ENCODE measurements around the gene DRC3.
"Not testable (repeated sequence)": the region's sequence is repeated elsewhere in the genome, so short reads cannot be mapped to it uniquely, and the experiment has no call there.

The DRC3 gene

DNA sequence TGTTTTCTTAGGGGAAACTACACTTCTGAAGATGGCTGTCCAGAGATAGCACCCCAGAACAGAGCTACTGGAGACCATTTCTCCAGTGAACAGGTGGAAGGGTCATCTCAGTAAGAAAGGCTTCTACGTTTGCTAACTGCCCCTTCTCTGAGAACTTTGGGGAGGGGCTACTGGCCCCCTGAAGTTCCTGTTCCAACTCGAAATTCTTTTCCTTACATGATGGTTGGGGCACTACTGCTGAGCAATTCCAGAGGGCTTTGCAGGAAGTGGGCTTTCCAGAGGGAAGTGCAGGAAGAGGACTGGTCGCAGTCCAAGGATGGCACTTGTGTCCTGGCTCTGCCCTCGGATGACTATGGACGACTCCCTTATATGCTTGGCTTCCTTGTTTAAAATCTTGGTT is 31.6 kb upstream of the DRC3 start:
- FAIRE-seq: no peak

DNA sequence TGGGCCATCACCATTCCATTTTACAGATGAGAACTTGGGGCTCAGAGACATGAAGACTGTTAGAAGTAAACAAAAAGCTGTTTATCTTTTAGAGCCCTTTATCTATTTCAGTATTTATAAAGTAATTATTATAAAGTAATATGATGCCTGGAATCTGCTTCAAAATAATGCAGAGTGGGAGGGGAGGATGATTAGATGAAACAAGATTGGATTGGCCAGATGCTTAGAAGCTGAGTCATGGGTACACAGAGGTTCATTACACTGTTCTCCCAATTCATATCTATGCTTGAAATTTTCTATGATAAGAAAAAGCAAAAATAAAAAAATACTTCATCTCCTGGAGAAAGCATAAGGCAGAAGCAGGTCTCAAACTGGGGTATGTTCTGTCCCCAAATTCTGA is 29.8 kb upstream of the DRC3 start:
- FAIRE-seq: no peak

DNA sequence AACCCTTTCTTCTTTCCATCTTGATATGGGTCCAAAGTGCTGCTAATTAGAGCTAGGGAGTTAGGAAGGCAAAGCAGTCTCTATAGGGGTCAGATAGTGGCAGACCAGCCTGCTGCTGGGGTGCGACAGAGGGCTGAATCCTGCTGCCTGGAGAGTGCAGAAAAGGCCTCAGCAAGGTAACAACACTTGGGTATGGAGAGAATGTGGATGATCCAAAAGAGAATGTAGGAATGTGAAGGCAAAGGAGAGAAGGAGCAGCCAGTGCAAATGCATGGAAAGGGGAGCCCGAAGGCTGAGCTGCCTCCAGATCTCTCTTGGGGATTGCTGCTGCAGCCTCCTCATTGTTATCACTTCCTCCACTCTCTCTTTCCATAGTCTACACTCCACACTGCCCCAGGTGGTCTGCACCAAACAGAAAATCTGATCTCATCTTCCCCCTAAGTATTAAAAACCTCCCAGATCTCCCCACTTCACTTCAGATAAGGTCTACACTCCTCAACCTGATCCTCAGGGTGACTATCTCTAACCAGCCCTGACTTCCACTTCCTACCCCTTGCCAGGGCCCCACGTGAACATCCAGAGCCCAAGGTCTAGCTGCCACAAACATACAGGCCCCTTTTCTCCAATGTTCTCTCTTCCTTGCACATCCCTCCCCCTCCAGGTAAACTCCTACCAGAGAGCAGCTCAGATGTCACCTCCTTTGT is 29.2 kb upstream of the DRC3 start:
- no peak for FAIRE-seq

DNA sequence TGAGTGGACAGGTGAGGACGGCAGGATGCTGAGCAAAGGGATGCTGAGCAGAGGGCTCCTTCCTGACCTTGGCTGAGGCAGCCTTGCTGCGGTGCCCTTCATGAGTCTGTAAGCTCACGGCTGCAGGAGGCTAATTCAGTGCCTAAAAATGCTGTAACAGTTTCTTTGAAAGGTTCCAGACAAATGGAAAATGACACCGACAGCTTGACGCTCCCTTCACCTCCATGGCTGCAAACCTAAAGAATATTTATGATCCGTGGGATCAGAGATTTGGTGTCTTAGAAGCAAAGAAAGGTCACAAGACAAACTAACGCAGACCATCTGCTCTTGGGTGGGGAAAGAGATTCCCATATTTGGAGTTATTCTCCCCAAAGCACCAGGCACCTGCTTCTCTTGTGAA is 28.4 kb upstream of the DRC3 start:
- no peak for FAIRE-seq

DNA sequence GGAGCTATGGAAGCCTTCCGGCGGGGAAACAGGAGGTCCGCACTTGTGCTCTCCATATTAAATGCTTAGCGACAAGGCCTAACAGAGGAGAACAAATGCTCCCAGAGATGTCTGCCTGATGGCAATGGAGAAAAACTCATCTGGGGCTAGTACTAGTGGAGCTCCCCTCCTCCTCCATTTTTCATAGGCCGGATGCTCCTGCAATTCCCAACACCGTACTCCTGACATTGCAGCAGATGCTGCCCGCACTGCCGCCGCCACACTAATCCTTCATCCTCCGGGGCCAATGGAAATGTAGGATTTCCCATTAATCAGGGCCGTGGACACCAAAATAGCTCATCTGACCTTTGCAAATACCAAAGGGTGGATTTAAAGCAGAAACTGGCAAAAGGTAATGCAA is 27.9 kb upstream of the DRC3 start:
- no peak for FAIRE-seq

DNA sequence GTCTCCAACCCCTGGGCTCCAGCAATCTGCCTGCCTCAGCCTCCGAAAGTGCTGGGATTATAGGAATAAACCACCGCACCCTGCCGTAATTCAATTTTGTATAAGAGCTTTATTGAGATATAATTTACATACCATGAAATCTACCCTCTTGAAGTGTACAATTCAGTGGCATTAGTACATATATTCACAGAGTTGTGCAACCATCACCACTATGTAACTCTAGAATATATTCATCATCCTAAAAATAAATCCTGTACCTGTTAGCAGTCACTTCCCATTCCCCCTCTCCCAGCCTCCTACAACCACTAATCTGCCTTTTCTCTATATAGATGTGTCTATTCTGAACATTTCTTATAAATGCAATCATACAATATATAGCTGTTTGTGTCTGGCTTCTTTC is 26.6 kb upstream of the DRC3 start:
- FAIRE-seq: no peak

DNA sequence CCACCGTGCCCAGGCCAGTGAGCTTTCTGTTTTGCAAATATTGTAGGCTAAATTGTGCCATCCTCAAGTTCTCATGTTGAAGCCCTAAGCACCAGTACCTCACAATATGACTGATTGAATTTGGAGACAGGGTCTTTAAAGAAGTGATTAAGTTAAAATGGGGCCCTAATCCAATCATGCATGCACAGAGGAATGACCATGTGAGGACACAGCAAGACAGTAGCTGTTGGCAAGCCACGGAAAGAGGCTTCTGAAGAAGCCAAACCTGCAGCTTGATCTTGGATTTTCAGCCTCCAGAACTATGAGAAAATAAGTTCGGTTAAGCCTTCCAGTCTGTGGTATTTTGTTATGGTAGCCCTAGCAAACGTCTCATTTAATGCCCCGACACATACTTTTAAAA is 25.4 kb upstream of the DRC3 start:
- no peak for FAIRE-seq

DNA sequence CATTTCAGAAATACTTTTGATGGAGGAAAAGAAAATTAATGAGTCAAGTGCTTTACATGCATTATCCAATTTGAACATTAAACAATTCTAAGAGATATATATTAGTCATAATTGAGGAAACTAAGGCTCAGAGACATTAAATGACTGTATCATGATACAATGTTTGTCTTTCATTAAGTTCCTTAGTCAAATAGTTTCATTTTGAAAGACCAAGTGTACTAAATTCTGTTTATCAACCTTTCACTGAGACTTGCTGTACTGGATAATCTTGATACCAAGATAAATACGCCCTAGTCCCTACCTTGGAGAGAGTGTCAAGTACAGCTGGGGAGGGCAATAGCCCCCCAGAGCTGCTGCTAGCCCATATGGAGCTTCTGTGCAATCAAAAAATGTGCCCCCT is 24.7 kb upstream of the DRC3 start:
- no peak for FAIRE-seq

DNA sequence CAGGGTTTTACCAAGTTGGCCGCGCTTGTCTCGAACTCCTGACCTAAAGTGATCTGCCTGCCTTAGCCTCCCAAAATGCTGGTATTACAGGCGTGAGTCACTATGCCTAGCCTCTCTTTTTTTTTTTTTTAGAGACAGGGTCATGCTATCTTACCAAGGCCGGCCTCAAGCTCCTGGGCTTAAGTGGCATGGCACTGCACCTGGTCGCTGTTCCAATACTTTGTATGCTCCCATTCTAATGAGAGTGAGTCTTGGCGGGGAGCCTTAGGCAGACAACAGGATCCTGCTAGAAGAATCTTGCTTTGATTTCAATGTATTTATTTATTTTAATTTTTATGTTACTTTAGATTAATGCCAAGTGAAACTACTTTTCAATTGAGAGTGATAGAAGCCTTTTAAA is 22.3 kb upstream of the DRC3 start:
- FAIRE-seq: no peak

DNA sequence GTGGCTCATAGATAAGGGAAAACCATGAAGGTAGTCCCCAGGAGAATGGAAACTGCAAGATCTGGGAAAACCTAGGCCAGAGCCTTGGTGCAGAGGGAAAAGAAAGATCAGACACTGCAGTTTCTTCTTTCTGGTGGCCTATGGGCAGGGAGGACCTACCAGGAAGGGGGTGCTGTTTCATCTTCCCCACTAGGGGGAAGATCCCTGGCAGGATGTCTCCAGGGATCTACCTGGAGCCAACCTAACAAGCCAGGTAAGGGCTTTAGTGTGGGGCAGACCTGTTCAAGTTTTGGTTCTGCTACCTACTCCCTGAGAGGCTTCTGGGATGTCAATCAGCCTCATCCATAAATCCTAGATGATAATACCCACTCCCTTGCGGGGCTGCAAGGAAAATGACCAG is 21.9 kb upstream of the DRC3 start:
- no peak for FAIRE-seq

DNA sequence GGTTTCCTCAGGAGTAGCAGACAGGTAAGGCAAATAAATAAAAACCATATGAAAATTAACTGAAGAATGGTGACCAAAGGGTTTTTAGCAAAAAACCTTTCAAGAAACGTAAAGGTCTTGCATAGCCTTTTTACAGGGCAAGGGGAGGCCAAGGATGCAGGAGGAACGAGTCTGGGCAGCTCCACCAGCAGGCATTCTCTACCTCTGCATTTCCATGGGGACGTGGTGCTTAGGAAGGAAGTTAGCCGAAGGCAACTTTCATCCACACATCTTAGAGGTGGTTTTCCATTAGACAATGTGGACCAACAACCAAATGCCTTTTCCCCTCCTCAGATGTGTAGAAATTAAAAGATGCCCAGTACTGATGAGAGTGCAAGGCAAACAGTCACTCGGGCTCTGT is 21.1 kb upstream of the DRC3 start:
- FAIRE-seq: no peak

DNA sequence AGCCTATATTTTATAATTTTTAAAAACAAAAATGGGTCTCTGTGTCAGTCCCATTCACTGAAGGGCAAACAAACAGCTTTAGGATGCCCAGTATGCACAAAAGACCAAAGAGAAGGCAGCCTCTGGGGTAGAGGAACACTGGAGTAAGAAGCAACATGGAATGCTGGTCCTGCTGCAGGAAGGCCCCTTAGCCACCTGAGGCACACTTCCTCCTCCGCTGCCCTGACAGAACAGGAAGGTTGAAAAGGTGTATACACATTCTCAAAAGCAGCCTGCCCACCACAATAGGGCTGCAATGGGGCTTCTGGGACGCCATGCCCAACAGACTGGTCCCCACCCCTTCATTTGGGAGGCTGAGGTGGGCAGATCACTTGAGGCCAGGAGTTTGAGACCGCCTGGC is 20.0 kb upstream of the DRC3 start:
- FAIRE-seq: no peak

DNA sequence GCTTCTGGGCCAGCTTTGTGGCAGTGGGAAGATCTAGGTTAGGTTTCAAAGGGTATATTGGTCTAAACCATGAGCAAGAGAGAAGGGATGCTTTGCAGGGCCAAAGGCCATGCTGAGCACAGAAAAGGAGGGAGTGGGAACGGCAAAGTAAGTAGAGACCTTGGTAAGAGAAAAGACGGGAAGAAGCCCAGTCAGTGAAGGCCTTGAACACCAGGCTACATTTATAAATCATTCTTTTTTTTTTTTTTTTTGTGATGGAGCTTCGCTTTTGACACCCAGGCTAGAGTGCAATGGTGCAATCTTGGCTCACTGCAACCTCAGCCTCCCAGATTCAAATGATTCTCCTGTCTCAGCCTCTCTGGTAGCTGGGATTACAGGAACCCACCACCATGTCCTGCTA is 18.6 kb upstream of the DRC3 start:
- no peak for FAIRE-seq

DNA sequence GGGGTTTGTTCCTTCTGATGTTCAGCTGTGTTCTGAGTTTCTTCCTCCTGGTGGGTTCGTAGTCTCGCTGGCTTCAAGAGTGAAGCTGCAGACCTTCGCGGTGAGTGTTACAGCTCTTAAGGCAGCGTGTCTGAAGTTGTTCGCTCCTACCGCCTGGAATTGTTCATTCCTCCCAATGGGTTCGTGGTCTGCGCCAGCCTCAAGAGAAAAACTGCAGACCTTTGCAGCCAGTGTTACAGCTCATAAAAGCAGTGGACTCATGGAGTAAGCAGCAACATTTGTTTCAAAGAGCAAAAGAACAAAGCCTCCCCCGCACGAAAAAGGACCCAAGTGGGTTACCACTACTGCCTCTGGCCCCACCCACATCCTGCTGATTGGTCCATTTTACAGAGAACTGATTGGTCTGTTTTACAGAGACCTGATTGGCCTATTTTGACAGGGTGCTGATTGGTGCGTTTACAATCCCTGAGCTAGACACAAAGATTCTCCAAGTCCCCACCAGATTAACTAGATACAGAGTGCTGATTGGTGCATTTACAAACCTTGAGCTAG is 16.8 kb upstream of the DRC3 start:
- FAIRE-seq: not testable (repeated sequence)

DNA sequence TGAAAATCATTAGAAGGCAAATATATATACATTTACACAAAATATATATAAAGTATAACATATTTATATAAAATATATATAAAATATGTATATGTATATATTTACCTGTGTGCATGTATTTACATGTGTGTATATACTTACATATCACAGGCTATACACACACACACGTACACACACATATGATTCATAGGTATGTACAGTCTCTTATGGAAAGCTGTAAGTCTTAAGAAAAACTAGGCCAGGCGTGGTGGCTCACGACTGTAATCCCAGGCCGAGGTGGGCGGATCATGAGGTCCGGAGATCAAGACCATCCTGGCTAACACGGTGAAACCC is 15.1 kb upstream of the DRC3 start:
- no peak for FAIRE-seq

DNA sequence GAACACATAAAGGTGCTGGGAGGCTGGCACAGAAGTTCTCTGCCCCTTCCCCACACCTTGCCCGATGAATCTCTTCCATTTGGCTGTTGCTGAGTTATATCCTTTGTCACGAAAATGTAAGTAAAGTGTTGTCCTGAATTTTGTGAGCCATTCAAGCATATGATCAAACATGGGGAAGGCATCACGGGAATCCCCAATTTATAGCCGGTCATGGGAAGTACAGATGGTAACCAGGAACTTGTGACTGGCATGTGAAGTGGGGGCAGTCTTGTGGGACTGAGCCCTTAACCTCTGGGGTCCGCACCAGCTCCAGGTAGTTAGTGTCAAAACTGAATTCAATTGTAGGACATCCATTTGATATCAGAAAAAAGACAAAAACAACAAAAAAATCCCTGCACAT is 13.7 kb upstream of the DRC3 start:
- no peak for FAIRE-seq

DNA sequence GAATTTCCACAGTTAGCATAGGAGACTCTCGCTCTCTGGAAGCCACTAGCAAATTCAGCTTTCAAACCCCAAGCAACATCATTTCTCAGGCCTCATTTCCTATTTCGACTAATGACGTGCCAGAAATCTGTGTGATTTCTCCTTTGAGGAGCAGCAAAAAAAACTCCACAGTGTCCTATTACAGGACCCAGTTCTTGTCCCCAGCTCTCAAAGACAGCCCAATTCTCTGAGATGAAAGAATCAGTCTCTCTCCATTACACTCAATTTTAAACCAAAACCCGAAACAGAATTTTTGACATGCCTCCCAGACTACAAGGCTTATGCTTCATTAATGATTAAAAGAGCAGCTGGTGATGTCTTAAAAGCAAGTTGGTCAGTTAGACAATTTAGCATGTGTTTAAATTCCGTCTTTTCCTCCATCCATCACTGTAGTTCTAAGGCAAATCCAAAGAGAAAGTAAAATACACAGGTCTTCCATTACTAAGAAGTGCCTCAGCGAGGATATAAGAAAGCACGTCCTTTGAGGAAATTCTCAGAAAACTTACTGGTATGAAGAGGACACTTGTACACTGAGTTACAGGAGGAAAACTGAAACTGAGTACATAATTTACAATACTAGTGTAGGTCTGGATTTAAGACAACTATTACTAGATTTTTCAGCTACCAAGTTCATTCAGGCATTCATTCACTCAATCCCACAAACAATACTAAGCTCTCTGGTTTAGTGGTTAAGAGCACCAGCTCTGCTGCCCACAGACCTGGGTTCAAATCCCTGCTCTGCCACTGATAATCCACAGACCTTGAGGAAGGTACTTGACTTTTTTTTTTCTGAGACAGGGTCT is 12.9 kb upstream of the DRC3 start:
- FAIRE-seq: peak; percentile 78

DNA sequence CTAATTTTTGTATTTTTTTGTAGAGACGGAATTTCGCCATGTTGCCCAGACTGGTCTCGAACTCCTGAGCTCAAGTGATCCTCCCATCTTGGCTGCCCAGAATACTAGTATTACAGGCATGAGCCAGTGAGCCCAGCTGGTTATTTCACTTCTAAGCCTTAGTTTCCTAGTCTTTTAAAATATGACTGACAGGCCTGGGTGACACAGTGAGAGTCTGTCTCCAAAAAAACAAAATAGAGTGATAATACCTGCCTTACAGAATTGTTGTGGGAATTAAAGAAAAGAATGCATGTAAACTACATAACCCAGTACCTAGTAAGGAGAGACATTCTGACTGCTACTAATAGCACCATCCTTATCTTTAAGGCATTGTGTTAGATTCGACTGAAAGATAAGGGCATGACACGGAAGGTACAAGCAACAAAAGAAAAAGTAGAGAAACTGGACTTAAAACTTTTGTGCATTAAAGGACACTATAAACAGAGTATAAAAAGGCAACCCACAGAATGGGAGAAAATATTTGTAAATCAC is 12.1 kb upstream of the DRC3 start:
- no peak for FAIRE-seq

DNA sequence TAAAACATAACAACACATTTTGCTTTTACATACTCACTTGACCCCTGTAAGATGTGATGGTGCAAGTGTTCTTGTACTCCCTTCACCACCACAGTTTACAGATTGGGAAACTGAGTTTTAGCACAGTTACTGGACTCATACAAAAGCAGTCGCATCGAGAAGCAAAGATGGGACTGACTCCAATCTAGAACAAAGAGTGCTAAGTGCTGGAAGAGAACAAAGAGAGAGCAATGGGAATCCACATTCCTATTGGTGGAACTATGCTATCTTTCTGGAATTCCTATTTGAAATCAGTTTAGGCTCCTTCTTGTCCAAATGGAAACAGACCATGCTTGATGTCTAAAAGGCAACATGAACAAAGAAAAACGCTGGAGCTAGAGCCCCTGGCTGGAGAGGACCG is 9.6 kb upstream of the DRC3 start:
- FAIRE-seq: no peak

DNA sequence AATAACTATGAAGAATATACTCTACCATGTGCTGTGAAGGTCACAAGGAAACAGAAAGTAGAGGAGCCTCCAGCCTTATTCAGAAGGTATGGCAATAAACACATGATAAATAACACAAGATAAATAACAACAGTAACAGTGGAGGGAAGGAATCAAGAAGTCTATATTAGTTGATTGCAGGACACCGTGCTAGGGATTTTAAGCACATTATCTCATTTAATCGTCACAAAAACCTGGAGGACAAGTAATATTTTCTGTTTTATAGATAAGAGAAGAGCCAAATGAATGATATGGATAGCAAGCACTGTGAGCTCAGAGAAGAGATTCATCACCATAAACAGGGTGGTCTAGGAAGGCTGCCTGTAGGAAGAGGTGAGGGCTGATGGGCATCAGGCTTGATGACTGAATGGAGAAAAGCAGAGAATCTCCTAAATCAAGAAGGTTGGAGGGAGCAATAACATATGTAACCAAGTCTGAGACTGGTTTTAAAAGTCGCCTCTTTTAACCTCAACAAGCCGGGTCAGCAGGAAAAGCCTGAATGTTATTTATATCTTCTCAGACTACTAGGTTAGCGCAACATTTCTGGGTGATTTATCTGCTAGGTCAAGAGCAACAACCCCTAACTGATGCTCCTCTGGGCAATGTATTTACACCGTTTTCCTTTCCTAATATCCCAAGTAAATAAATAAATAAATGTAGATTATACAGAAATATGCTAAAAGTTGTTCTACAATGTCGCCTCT is 8.8 kb upstream of the DRC3 start:
- no peak for FAIRE-seq

DNA sequence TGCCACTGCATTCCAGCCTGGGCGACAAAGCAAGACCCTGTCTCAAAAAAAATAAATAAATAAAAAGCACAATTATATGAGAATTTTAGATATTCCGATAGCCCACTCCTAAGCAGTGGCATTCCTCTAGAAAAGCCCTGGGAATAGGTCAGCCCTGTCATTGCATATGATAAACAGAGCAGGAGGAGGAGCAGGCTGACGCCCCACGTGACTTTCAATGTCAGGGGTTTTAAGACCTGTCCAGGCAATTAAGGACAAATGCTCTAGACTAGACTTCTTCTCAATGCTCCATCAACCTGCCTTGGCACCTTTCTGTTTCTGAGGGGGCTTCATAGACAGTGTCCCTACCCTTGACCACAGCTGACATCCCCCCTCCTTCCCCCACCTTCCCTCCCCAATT is 8.0 kb upstream of the DRC3 start:
- FAIRE-seq: no peak

DNA sequence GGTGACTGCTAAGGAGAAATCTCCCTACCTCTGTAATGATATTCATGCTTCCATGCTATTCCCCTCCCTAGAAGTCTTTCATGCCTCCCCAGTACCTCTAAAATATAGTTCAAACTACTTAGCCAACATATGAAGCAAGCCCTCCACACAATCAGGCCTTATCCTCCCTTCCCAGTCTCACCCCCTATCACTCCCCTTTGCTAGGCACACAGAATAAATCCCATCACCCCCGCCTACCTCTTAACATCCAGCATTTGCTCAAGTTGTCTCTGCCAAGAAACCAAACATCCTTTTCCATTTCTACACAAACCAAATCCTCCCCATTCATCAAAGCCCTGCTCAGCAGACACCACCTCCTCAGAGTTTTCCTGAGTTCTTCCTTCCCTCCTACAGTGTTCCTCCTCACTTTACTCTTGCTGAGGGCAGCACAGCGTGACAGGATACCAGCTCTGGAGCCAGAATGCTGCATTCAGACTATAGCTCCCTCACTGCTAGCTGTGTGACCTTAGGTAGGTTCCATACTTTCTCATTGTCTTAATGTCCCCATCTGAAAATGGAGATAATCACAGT is 7.4 kb upstream of the DRC3 start:
- FAIRE-seq: no peak

DNA sequence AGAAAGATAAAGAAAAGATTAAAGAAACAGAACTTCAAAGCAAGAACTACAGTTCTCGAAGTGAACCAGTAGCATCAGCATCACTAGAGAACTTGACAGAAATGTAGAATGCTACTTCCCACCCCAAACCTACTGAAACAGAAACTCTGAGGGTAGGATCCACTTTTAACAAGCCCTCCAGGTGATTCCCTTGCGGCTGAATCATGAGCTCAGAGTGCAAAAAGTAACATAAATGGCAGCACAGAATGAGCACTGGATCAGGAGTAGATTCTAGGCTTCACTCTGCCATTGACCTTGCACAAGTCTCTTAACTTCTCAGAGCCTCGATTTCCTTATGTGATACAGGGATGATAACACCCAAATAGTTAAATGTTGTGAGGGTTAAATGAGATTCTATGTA is 6.3 kb upstream of the DRC3 start:
- no peak for FAIRE-seq

All from islet of Langerhans (tissue), 1 donor.